Adrenal gland (tissue), 5 donors: ENCODE measurements around the gene SH2D2A.

Experiments
- CTCF ChIP-seq, 6 experiments: fragments of 450-650 bp in 4 of 6; fragments of 200-600 bp in 2 of 6; sonication (generic) in 1 of 6; IDR thresholded peaks; 1 replicate in 5 of 6; 2 replicates in 1 of 6; pipeline versions ENCODE4 v1.5.1 to v1.8.0; 2016 to 2021; ENCODE audit warnings: antibody characterized with exemption in 6 of 6, mild to moderate bottlenecking in 2 of 6, moderate library complexity in 1 of 6
- POLR2A ChIP-seq, 2 donors: fragments of 450-650 bp; IDR thresholded peaks; one replicate each; pipeline ENCODE4 v1.6.1; 2017; ENCODE audit warnings: antibody characterized with exemption in 2 of 2, mild to moderate bottlenecking in 2 of 2, moderate library complexity in 1 of 2
- donor health status: DM: no; HTN: no; CAD: no.

- TF ChIP-seq CTCF (IDR thresholded peaks at IDR 0.05) (no peak), POLR2A (IDR thresholded peaks at IDR 0.05) (no peak)
Observed at GRCh38 chr1:156834322-156834721, 17.7 kb upstream of the SH2D2A start.
